Airway epithelial cell (primary cell): ENCODE data around the gene MRGPRF. TPM values are rescaled to one million over a fixed set of nuclear protein-coding genes. Genes with fewer than 3 reads are reported as not detected.

Source experiments
- total RNA-seq: library from RNA; depleted of rRNA; stranded (reverse); fragments of >200 nt; gene quantifications from 2 replicates; pipeline ENCODE4 v1.2.3, GENCODE V29; 2015

Gene MRGPRF
- total RNA-seq, result 0.07 and 0.37 TPM in 2 replicates

GRCh38 chr11:69013009-69013951, at the start of gene MRGPRF:
Gene MRGPRF, minus strand, starts transcription at chr11:69013246. Its CDS starts 3,345 bp downstream, at chr11:69009901.

GRCh38 chr11:69048694-69049489, 35.8 kb upstream of the MRGPRF start, which contains the start of gene TPCN2:
Gene TPCN2, plus strand, starts transcription at chr11:69048932. Its CDS starts 66 bp downstream, at chr11:69048998.

GRCh38 chr11:68980776-68981065, 32.3 kb downstream of the MRGPRF start, which contains the start of gene MRGPRD:
Gene MRGPRD, minus strand, starts transcription at chr11:68980986. Its CDS starts 0 bp downstream, at chr11:68980986.

Other genes starting within 250 kb of the MRGPRF start
- gene CPT1A, start 171.3 kb downstream of the MRGPRF start, total RNA-seq, result 9.2 and 12.3 TPM in 2 replicates
- 87.5 and 101 TPM in 2 replicates for gene MRPL21, start 109.4 kb downstream of the MRGPRF start, total RNA-seq
- 9.7 and 13.9 TPM in 2 replicates for gene IGHMBP2, start 109.4 kb downstream of the MRGPRF start, total RNA-seq
- gene MRGPRD, start 32.3 kb downstream of the MRGPRF start, total RNA-seq, result not detected in 2 replicates
- gene TPCN2, start 35.7 kb upstream of the MRGPRF start, total RNA-seq, result 7.5 and 8.3 TPM in 2 replicates
- not detected in 2 replicates for gene SMIM38, start 142.7 kb upstream of the MRGPRF start, total RNA-seq